Measurements from ENCODE around the gene ZNF532. TPM values are rescaled to one million over a fixed set of nuclear protein-coding genes. Genes with fewer than 3 reads are reported as not detected.

The ZNF532 gene
- total and polyA plus RNA-seq, 11 donors, result 16.0 to 84.4 (median 69.9) TPM

DNA sequence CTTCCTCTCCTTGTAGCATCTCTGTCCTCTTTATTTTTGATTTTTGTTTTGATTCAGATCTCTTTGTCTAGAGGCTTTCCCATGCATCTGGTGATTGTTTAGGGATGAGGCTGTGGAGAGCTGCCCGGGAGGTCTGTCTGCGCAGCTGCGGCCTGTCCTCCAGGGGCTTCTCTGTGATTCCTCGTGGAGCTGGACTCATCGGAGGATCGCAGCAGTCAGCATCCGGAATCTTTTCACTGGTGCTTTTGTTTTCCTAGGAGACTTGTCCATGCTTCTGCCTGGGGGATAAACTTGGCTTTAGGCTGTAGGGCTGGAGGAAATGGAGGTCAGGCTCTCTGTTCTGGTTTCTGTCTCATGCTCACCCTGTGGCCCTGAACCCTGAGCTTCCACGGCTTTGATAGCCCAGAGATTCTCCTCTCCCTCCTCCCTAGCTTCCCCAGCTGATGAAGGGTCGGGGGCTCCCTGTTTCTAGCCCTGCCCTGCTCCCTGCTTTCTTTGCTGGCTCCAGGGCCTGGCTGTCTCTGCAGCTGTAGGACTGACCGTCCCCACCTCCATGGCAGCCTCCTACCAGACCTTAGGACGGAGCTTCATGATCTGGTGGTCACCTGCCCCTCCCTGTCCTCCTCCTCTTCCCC, 35.5 kb downstream of the ZNF532 start:
- Histone ChIP-seq H3K4me1 (peaks cover 0 to 54% (median 34%) of the 10 kb centered on the region in 12 donors), H3K36me3 (peaks cover 0 to 46% (median 15%) of the 10 kb centered on the region in 9 donors), H3K27ac (peak overlapping the region in 11 of 12 donors; percentile 32 to 77 (median 63)), H3K9me3 (no peaks in the 10 kb centered on the region), H3K4me3 (no peak overlapping the region), H3K27me3 (no peaks in the 10 kb centered on the region)
- no peak for TF ChIP-seq POLR2A (IDR thresholded peaks at IDR 0.05)
- TF ChIP-seq, protein P1, sequence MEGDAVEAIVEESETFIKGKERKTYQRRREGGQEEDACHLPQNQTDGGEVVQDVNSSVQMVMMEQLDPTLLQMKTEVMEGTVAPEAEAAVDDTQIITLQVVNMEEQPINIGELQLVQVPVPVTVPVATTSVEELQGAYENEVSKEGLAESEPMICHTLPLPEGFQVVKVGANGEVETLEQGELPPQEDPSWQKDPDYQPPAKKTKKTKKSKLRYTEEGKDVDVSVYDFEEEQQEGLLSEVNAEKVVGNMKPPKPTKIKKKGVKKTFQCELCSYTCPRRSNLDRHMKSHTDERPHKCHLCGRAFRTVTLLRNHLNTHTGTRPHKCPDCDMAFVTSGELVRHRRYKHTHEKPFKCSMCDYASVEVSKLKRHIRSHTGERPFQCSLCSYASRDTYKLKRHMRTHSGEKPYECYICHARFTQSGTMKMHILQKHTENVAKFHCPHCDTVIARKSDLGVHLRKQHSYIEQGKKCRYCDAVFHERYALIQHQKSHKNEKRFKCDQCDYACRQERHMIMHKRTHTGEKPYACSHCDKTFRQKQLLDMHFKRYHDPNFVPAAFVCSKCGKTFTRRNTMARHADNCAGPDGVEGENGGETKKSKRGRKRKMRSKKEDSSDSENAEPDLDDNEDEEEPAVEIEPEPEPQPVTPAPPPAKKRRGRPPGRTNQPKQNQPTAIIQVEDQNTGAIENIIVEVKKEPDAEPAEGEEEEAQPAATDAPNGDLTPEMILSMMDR (IDR thresholded peaks at IDR 0.05), result no peak
- ATAC-seq (peak; percentile 57 to 75 (median 70)), DNase-seq (peak; percentile 69 to 73 (median 71))
- 50 to 70% (median 55%) methylated on average over 11 of the region's 11 CpGs for WGBS, 4 donors
- intact Hi-C loops (cut with DNase I), result no loop called here

DNA sequence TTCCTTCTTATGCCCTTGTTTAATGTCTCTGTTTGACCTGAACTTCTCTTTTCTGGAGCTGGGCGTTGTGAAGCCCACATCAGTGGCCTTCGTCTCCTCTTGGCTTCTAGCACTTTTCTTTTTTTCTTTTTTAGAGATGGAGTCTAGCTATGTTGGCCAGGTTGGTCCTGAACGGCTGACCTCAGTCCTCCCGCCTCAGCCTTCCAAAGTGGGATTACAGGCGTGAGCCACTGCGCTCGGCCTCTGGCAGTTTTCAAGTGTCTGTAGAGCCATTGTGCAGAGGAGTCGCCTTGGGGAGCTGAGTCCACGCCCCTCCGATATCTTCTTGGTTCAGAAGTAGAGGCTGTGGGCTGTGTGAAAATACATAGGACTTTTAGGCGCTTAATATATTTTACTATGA, 36.5 kb downstream of the ZNF532 start:
- peaks cover 0 to 44% (median 27%) of the 10 kb centered on the region in 12 donors for H3K4me1 ChIP-seq
- no peaks in the 10 kb centered on the region for H3K9me3 ChIP-seq
- 96 to 97% (median 97%) methylated on average over 11 of the region's 11 CpGs for WGBS, 4 donors
- H3K4me3 ChIP-seq, result no peak overlapping the region
- intact Hi-C loops (cut with DNase I), result no loop called here
- no peak for ATAC-seq
- TF ChIP-seq POLR2A (IDR thresholded peaks at IDR 0.05), result no peak
- TF ChIP-seq, protein P1 (IDR thresholded peaks at IDR 0.05), result no peak
- H3K27me3 ChIP-seq, result no peaks in the 10 kb centered on the region
- DNase-seq, result no peak
- H3K27ac ChIP-seq, result peak overlapping the region in 6 of 12 donors; percentile 3 to 77 (median 72)
- H3K36me3 ChIP-seq, result peaks cover 0 to 56% (median 20%) of the 10 kb centered on the region in 9 donors

DNA sequence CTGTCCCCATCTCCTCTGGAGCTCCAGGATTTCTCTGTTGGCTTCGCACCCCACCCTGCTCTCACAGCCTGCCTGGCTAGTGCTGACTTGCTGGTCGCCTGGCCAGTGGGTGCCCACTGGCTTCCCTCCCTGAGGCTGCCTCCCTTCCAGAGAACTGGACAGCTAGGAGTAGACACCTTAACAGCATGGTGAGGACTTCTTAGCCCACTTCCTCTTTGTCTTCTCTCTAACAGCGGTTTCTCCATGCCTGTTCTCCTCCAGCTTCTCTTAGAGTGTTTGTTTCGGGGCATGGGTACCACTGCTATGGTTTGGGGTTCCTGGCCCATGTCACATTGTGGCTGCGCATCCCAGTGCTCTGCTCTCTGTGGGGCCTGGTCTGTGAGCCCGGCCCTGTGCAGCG, 37.1 kb downstream of the ZNF532 start:
- TF ChIP-seq, protein P1 (IDR thresholded peaks at IDR 0.05), result no peak
- no peak for TF ChIP-seq POLR2A (IDR thresholded peaks at IDR 0.05)
- peak in 1 of 4 donors; percentile 25 for ATAC-seq
- H3K4me3 ChIP-seq, result no peak overlapping the region
- DNase-seq, result no peak
- H3K4me1 ChIP-seq, result peaks cover 0 to 38% (median 22%) of the 10 kb centered on the region in 12 donors
- no peaks in the 10 kb centered on the region for H3K9me3 ChIP-seq
- H3K27ac ChIP-seq, result peak overlapping the region in 1 of 12 donors; percentile 2
- WGBS, 4 donors, result 94 to 99% (median 98%) methylated on average over 6 to 7 of the region's 7 CpGs
- intact Hi-C loops (cut with DNase I), result no loop called here
- H3K27me3 ChIP-seq, result no peaks in the 10 kb centered on the region
- H3K36me3 ChIP-seq, result peaks cover 0 to 60% (median 25%) of the 10 kb centered on the region in 9 donors

DNA sequence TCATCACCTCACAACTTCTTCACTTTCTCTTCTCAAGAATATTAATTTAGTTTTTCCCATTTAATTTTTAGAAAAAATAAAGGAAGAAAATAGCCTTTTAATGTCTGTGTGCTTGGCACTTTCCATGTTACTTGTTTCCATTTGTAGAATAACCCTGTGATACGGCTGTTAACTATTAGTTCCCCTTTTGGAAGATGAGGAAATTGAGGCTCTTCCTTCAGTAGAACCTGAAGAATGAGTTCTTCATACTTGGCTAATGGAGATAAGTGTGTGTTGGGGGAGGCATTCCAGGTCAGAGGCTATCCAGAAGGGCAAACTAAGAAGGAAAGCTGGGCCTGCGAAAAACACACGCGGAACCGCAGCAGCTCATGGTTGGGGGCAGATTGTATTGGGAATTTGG, 38.3 kb downstream of the ZNF532 start:
- no peak overlapping the region for H3K27ac ChIP-seq
- TF ChIP-seq, protein P1 (IDR thresholded peaks at IDR 0.05), result no peak
- no peak for TF ChIP-seq POLR2A (IDR thresholded peaks at IDR 0.05)
- intact Hi-C loops (cut with DNase I), result no loop called here
- H3K36me3 ChIP-seq, result peaks cover 0 to 65% (median 25%) of the 10 kb centered on the region in 9 donors
- WGBS, 4 donors, result 74 to 90% (median 84%) methylated on average over 5 of the region's 5 CpGs
- H3K27me3 ChIP-seq, result no peaks in the 10 kb centered on the region
- no peak for ATAC-seq
- DNase-seq, result no peak
- H3K4me1 ChIP-seq, result peaks cover 0 to 39% (median 23%) of the 10 kb centered on the region in 12 donors
- H3K4me3 ChIP-seq, result no peak overlapping the region
- no peaks in the 10 kb centered on the region for H3K9me3 ChIP-seq

Data from heart left ventricle (tissue), 16 donors.